Activated CD4-positive, alpha-beta T cell treated with anti-CD3 and anti-CD28 coated beads, Interleukin-2, amount 50 U/mL, for 48 hours (primary cell): ENCODE results near the gene ALDH1L2.
"Not testable (repeated sequence)": the region's sequence is repeated elsewhere in the genome, so short reads cannot be mapped to it uniquely, and the experiment has no call there.

Experiments
- DNase-seq, 2 experiments: peaks; one replicate each; pipeline ENCODE4 v3.0.0-alpha.2; 2020

ALDH1L2 gene

DNA sequence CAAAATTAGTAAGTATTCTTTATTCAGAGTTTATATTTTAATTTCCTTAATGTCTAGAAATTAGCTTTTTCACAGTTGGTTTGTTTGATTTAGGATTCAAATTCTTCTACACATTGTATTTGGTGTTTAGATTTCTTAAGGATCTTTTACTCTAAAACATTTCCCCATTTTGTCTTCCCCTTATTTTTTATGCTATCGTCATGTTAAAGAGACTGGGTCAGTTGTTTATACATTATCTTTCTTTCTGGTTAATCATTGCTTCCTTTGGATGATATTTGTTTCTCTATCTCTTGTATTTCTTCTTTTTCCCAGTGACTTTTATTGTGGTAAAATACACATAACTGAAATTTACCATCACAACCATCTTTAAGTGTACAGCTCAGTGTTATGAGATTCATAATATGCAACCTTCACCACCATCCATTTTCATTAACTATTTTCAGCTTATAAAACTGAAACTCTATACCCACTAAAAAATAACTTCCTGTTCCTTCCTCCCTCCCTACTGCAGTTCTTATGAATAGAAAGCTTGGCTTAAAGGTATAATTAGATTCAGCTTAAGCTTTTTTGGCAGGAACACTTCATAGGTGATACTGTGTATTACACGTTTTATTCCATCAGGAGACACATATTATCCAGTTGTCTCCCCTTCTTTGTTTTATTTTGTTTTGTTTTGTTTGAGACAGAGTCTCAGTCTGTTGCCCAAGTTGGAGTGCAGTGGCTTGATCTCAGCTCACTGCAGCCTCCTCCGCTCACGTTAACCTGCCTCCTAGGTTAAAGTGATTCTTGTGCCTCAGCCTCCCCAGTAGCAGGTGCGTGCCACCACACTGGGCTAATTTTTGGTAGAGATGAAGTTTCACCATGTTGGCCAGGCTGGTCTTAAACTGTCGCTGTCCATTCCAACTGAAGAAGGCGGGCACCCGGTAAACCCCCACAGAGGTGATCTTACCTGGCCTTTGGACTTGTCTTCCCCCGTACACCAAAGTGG, 53.1 kb downstream of the ALDH1L2 start:
- no peak for DNase-seq

- no peak for DNase-seq
Observed at GRCh38 chr12:105026411-105026810, 57.8 kb downstream of the ALDH1L2 start.

- DNase-seq: no peak
Observed at GRCh38 chr12:105025890-105026289, 58.4 kb downstream of the ALDH1L2 start.

- DNase-seq: no peak
Observed at GRCh38 chr12:105024928-105025327, 59.3 kb downstream of the ALDH1L2 start.

GRCh38 chr12:105020241-105020962, 63.9 kb downstream of the ALDH1L2 start:
- no peak for DNase-seq

- DNase-seq: no peak
Observed at GRCh38 chr12:105018776-105019175, 65.5 kb downstream of the ALDH1L2 start.

GRCh38 chr12:105018012-105018411, 66.2 kb downstream of the ALDH1L2 start:
- no peak for DNase-seq

- no peak for DNase-seq
Observed at GRCh38 chr12:105015543-105015942, 68.7 kb downstream of the ALDH1L2 start.

GRCh38 chr12:105014603-105015002, 69.7 kb downstream of the ALDH1L2 start:
- DNase-seq: no peak

- DNase-seq: no peak
Observed at GRCh38 chr12:105013892-105014291, 70.4 kb downstream of the ALDH1L2 start.

DNA sequence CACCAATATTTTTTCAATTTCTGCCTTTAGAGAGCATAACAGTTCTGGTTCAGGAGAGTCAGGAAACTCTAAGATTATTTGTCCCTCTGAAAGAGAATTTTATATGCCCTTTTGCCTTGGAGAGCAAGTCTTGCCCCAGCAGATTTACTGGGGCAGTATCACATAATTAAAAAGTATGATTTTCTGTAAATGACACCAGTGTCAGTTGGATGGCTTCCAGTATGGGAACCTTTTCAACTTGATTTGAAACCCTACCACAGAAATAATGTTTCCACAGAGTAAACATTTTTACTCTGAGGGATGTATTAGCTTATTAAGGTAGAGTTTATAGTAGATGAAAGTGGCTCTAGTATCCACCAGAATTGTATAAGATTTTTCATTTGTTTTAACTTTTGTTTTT, 82.8 kb downstream of the ALDH1L2 start:
- DNase-seq: no peak

DNA sequence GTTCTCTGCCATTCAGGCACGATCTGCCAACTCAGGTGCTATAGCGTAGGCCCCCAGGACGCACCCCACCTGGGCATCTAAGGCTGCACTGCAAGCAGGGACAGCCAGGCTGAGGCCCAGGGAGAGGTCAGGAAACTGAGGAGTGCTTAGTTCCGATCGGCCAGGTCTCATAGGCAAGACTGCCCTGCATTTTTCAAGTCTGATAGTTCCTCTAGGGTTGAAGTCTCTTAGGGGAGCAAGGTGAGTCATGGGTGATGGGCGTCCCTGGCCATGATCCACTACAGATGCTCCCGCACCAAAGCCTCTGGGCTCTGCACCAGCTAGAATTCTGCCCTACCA, 84.9 kb downstream of the ALDH1L2 start:
- DNase-seq: no peak

DNA sequence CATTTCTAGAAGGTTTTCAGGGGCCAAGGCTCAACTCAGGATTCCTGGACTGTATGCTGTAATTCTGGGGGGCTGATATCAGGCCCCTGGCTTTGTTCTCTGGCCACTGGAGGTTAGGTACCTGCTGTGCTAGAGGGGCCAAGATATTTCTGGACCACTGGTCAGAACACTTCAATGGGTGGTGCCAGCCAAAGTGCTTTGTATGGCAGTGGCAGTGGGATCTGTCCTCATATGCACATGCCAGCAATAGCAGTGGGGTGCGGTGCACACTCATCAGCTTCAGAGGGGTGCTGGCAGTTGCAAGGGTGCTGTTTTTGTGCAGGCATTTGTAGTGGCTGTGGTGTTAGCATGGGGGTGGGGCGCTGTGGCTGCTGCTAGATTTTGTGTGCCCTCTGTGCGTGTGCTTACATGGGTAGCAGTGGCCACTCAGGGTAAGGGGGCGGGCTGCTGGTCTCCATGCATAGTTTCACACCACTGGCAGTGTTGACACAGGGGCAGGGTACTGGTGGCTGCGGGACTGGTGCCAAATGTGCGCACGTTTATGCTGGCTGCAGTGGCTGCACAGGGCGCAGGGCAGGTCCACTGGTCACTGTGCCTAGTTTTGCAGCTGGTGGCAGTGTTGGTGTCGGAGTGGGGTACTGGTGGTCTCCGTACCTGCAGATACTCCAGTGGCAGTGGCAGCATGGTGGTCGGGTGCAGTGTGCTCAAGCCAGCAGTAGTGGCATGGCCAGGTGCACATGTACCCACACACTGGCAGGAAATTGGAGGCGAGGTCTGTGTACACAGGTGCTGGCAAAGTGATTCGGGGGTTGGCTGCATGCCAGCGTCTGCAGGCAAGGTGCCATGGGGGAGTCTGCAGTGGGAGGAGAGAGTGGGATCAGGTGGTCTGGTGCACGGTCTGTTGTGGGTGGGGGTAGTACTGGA, 85.6 kb downstream of the ALDH1L2 start:
- no peak for DNase-seq

GRCh38 chr12:104997541-104997940, 86.7 kb downstream of the ALDH1L2 start:
- no peak for DNase-seq

GRCh38 chr12:104994336-104994735, 89.9 kb downstream of the ALDH1L2 start:
- DNase-seq: no peak

- DNase-seq: no peak
Observed at GRCh38 chr12:104991565-104992128, 92.6 kb downstream of the ALDH1L2 start.

- DNase-seq: no peak
Observed at GRCh38 chr12:104990950-104991349, 93.3 kb downstream of the ALDH1L2 start.

- DNase-seq: peak; percentile 92 to 94
Observed at GRCh38 chr12:104986022-104986941, 98.0 kb downstream of the ALDH1L2 start, which contains the start of gene NOPCHAP1. TSS of gene NOPCHAP1 (plus strand) at chr12:104986316. CDS start at chr12:104986353, 37 bp downstream.

DNA sequence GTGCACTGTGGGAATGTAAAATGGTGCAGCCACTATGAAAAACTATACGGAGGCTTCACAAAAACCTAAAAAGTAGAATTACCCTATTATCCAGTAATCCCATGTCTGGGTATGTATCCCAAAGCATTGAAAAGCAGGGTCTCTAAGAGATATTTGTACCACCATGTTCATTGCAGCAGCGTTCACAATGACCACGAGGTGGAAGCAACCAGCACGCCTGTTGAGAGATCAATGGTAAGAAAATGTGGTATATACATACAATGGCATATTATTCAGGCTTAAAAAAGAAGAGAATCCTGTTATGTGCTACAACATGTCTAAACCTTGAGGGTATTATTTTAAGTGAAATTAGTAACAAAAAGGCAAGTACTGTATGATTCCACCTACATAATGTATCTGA, 99.1 kb downstream of the ALDH1L2 start:
- DNase-seq: no peak

DNA sequence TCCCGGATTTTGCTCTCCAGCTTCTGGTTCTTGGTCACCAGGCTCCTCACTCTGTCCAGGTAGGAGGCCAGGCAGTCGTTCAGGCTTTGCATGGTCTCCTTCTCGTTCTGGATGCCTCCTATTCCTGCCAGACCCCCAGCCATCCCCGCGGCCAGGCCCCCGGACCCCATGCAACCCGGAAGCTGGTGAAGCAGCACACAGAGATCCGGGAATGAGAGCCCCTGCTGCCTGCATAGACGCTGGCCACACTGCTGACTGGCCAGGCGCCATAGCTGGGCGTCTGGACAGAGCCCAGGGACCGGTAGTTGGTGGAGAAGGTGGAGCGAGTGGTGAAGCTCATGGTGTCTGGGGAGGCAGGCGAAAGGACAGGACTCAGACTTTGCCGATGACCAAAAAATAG, 106.6 kb downstream of the ALDH1L2 start:
- DNase-seq: not testable (repeated sequence)

- DNase-seq: peak in 1 of 2 experiments; percentile 13
Observed at GRCh38 chr12:104976703-104977102, 107.6 kb downstream of the ALDH1L2 start.
